Measurements from ENCODE around the gene UBE2G2. TPM values are rescaled to one million over a fixed set of nuclear protein-coding genes. Genes with fewer than 3 reads are reported as not detected.

The UBE2G2 gene
- total RNA-seq, 1 donor from 2014 or later = 78.2 TPM

GRCh38 chr21:44802396-44803153 is 955 bp upstream of the UBE2G2 start:
- Histone ChIP-seq H3K27ac (replicated peaks) (peak overlapping the region; percentile 85), H3K27me3 (ENCODE audit: low read depth) (no peaks in the 10 kb centered on the region), H3K4me3 (peak overlapping the region; percentile 88), H3K36me3 (peaks cover 45% of the 10 kb centered on the region), H3K9me3 (replicated peaks) (no peaks in the 10 kb centered on the region), H3K4me1 (peaks cover 54% of the 10 kb centered on the region)
- DNase-seq = no peak
- TF ChIP-seq CTCF (IDR thresholded peaks at IDR 0.05; ENCODE audit: borderline replicate concordance) = no peak
- intact Hi-C loops (cut with micrococcal nuclease) = no loop called here

- TF ChIP-seq CTCF (IDR thresholded peaks at IDR 0.05; ENCODE audit: borderline replicate concordance) = peak; percentile 36
- Histone ChIP-seq H3K27ac (replicated peaks) (peak overlapping the region; percentile 85), H3K36me3 (peaks cover 34% of the 10 kb centered on the region), H3K27me3 (ENCODE audit: low read depth) (no peaks in the 10 kb centered on the region), H3K9me3 (replicated peaks) (no peaks in the 10 kb centered on the region), H3K4me3 (peak overlapping the region; percentile 88), H3K4me1 (peaks cover 54% of the 10 kb centered on the region)
- DNase-seq = no peak
- intact Hi-C loops (cut with micrococcal nuclease) = no loop called here
These were observed 601 bp downstream of the UBE2G2 start for GRCh38 chr21:44800971-44801467.

GRCh38 chr21:44800103-44800502 is 1.5 kb downstream of the UBE2G2 start:
- intact Hi-C loops (cut with micrococcal nuclease) = no loop called here
- peaks cover 60% of the 10 kb centered on the region for H3K4me1 ChIP-seq
- no peaks in the 10 kb centered on the region for H3K9me3 ChIP-seq (replicated peaks)
- no peak for DNase-seq
- TF ChIP-seq CTCF (IDR thresholded peaks at IDR 0.05; ENCODE audit: borderline replicate concordance) = peak; percentile 55
- peaks cover 25% of the 10 kb centered on the region for H3K36me3 ChIP-seq
- H3K4me3 ChIP-seq = peak overlapping the region; percentile 88
- no peak overlapping the region for H3K27ac ChIP-seq (replicated peaks)
- no peaks in the 10 kb centered on the region for H3K27me3 ChIP-seq (ENCODE audit: low read depth)

- intact Hi-C loops (cut with micrococcal nuclease) = no loop called here
These were observed 2.0 kb downstream of the UBE2G2 start for GRCh38 chr21:44799646-44800045.

GRCh38 chr21:44797775-44798174 is 3.8 kb downstream of the UBE2G2 start:
- no peak for TF ChIP-seq CTCF (IDR thresholded peaks at IDR 0.05; ENCODE audit: borderline replicate concordance)
- DNase-seq = no peak
- intact Hi-C loops (cut with micrococcal nuclease) = no loop called here
- Histone ChIP-seq H3K27me3 (ENCODE audit: low read depth) (no peaks in the 10 kb centered on the region), H3K4me3 (no peak overlapping the region), H3K27ac (replicated peaks) (no peak overlapping the region), H3K4me1 (peaks cover 51% of the 10 kb centered on the region), H3K9me3 (replicated peaks) (no peaks in the 10 kb centered on the region), H3K36me3 (peaks cover 21% of the 10 kb centered on the region)

More at GRCh38 chr21:44799646-44800045, 2.0 kb downstream of the UBE2G2 start:
- TF ChIP-seq CTCF (IDR thresholded peaks at IDR 0.05; ENCODE audit: borderline replicate concordance) = no peak
- no peaks in the 10 kb centered on the region for H3K27me3 ChIP-seq (ENCODE audit: low read depth)
- H3K36me3 ChIP-seq = peaks cover 21% of the 10 kb centered on the region
- H3K4me3 ChIP-seq = no peak overlapping the region
- H3K9me3 ChIP-seq (replicated peaks) = no peaks in the 10 kb centered on the region
- peaks cover 57% of the 10 kb centered on the region for H3K4me1 ChIP-seq
- no peak for DNase-seq
- H3K27ac ChIP-seq (replicated peaks) = no peak overlapping the region

Data from left ventricle myocardium inferior (tissue), 1 donor.